HCT116 (cell line): Measurements from ENCODE around the gene MRAS. TPM values are rescaled to one million over a fixed set of nuclear protein-coding genes. Genes with fewer than 3 reads are reported as not detected.

Experiments
- ATAC-seq: fragments of 200-7000 bp; cut with Tn5 transposase; 2 replicates; pipeline ENCODE4 v1.9.1; 2020; ENCODE audit warnings: mild to moderate bottlenecking, moderate library complexity
- BruUV-seq: library from RNA; stranded (reverse); fragments of 400-500 nt; replicated peaks from 2 replicates; lab custom pipeline; 2021; lab: Mats Ljungman, UMichigan
- CTCF ChIA-PET: fragments of 300-600 bp; sonication (Branson Sonifier 250); formaldehyde crosslinking; loops from one replicate; lab custom pipeline; 2021; ENCODE audit warnings: antibody characterized with exemption; lab: Charles Lee
- POLR2A ChIA-PET: fragments of 300-600, 350-600 bp; sonication (Branson Sonifier 250); formaldehyde crosslinking; loops from one replicate; lab custom pipeline; 2021; ENCODE audit warnings: antibody characterized with exemption; lab: Charles Lee
- RAD21 ChIA-PET, 2 experiments: fragments of 300-600 bp; sonication (Branson Sonifier 250); formaldehyde crosslinking; loops; one replicate each; lab custom pipeline; 2023; ENCODE audit warnings: low total read pairs in 2 of 2; ENCODE audit not compliant: uncharacterized antibody in 2 of 2, unreplicated experiment in 2 of 2, low non-redundant PET in 1 of 2; lab: Charles Lee
- DNase-seq: peaks from one replicate; pipeline ENCODE4 v3.0.0-alpha.2; 2010; ENCODE audit warnings: low read depth, low spot score
- H2AFZ ChIP-seq: fragments of 200-600 bp; shearing (Covaris generic), sonication (generic); 2 replicates; pipeline ENCODE4 v1.6.1; 2017; ENCODE audit warnings: low read depth, mixed run types, mixed read lengths, antibody characterized with exemption, low read length; ENCODE audit not compliant: poor library complexity, severe bottlenecking
- H3K27ac ChIP-seq: 2 replicates; pipeline ENCODE4 v1.5.1; 2012; ENCODE audit warnings: low read depth, low read length
- H3K27me3 ChIP-seq: fragments of 200-600 bp; sonication (generic); 2 replicates; pipeline ENCODE4 v1.6.1; 2016; ENCODE audit warnings: mixed run types, low read length, mixed read lengths; ENCODE audit not compliant: insufficient read depth
- H3K36me3 ChIP-seq, 2 experiments: fragments of 200-500 bp in 1 of 2; fragments of 200-600 bp in 1 of 2; sonication (Bioruptor generic) in 1 of 2; sonication (generic) in 1 of 2; 2 replicates each; pipeline versions ENCODE4 v1.5.1 to v1.6.1; 2014 to 2016; ENCODE audit warnings: low read length in 2 of 2, inconsistent platforms in 1 of 2, mixed read lengths in 1 of 2, mixed run types in 1 of 2; ENCODE audit not compliant: insufficient read depth in 2 of 2, control insufficient read depth in 1 of 2
- H3K4me1 ChIP-seq, 2 experiments: fragments of 200-600 bp in 1 of 2; sonication (generic) in 1 of 2; 2 replicates each; pipeline versions ENCODE4 v1.5.1 to v1.6.1; 2012 to 2017; ENCODE audit warnings: low read length in 2 of 2, inconsistent platforms in 1 of 2, mild to moderate bottlenecking in 1 of 2, mixed read lengths in 1 of 2, mixed run types in 1 of 2, moderate library complexity in 1 of 2; ENCODE audit not compliant: insufficient read depth in 2 of 2, control insufficient read depth in 1 of 2
- H3K4me2 ChIP-seq: fragments of 200-600 bp; sonication (generic); 2 replicates; pipeline ENCODE4 v1.6.1; 2017; ENCODE audit warnings: mixed run types, low read length, mixed read lengths
- H3K4me3 ChIP-seq, 2 experiments: fragments of 200-600 bp in 1 of 2; sonication (generic) in 1 of 2; replicated peaks in 1 of 2; 2 replicates each; pipeline ENCODE4 v1.5.1; 2011 to 2016; ENCODE audit warnings: low read length in 2 of 2, control low read depth in 1 of 2, low read depth in 1 of 2, mild to moderate bottlenecking in 1 of 2, mixed read lengths in 1 of 2, mixed run types in 1 of 2
- H3K79me2 ChIP-seq: fragments of 200-600 bp; sonication (generic); 2 replicates; pipeline ENCODE4 v1.6.1; 2017; ENCODE audit warnings: mild to moderate bottlenecking, mixed run types, low read length, moderate library complexity, mixed read lengths; ENCODE audit not compliant: insufficient read depth
- H3K9ac ChIP-seq: fragments of 200-600 bp; sonication (generic); 2 replicates; pipeline ENCODE4 v1.6.1; 2016; ENCODE audit warnings: low read length, mixed read lengths
- H3K9me2 ChIP-seq: fragments of 200-600 bp; sonication (generic), shearing (Covaris generic); 2 replicates; pipeline ENCODE4 v1.6.1; 2017; ENCODE audit warnings: mixed run types, mild to moderate bottlenecking, moderate library complexity; ENCODE audit not compliant: insufficient read depth
- H3K9me3 ChIP-seq, 2 experiments: fragments of 200-500 bp in 1 of 2; fragments of 200-600 bp in 1 of 2; sonication (Bioruptor generic) in 1 of 2; sonication (generic) in 1 of 2; 2 replicates each; pipeline ENCODE4 v1.6.1; 2014 to 2017; ENCODE audit warnings: low read length in 2 of 2, mixed read lengths in 2 of 2, inconsistent platforms in 1 of 2, low read depth in 1 of 2, mild to moderate bottlenecking in 1 of 2, mixed run types in 1 of 2, moderate library complexity in 1 of 2; ENCODE audit not compliant: control insufficient read depth in 1 of 2, insufficient read depth in 1 of 2
- H4K20me1 ChIP-seq: fragments of 200-600 bp; sonication (generic), shearing (Covaris generic); 2 replicates; pipeline ENCODE4 v1.6.1; 2017; ENCODE audit warnings: mixed run types, mild to moderate bottlenecking, moderate library complexity; ENCODE audit not compliant: insufficient read depth
- CEBPB ChIP-seq: IDR thresholded peaks from 2 replicates; pipeline ENCODE4 v1.6.1; 2012; ENCODE audit warnings: low read depth
- CTCF ChIP-seq, 3 experiments: fragments of 200-600 bp in 1 of 3; sonication (generic) in 1 of 3; IDR thresholded peaks in 2 of 3; conservative IDR thresholded peaks in 1 of 3; 2 replicates each; pipeline ENCODE4 v1.5.1; 2012 to 2017; ENCODE audit warnings: low read depth in 2 of 3, low read length in 2 of 3, antibody characterized with exemption in 1 of 3, borderline replicate concordance in 1 of 3, control low read depth in 1 of 3, mild to moderate bottlenecking in 1 of 3, mixed read lengths in 1 of 3, mixed run types in 1 of 3, moderate library complexity in 1 of 3; ENCODE audit not compliant: insufficient read depth in 1 of 3
- EGR1 ChIP-seq: IDR thresholded peaks from 2 replicates; pipeline ENCODE4 v1.6.1; 2012; ENCODE audit warnings: low read depth
- ELF1 ChIP-seq: IDR thresholded peaks from 2 replicates; pipeline ENCODE4 v1.6.1; 2012; ENCODE audit warnings: low read depth, borderline replicate concordance
- EZH2phosphoT487 ChIP-seq: fragments of 200-600 bp; IDR thresholded peaks from 2 replicates; pipeline ENCODE4 v1.6.1; 2018; ENCODE audit warnings: antibody characterized with exemption, borderline replicate concordance
- JUND ChIP-seq: IDR thresholded peaks from 2 replicates; pipeline ENCODE4 v1.6.1; 2012
- POLR2A ChIP-seq: IDR thresholded peaks from 2 replicates; pipeline ENCODE4 v1.7.0; 2011; ENCODE audit warnings: borderline replicate concordance; ENCODE audit not compliant: insufficient read depth, insufficient read length; ENCODE audit errors: extremely low read depth
- POLR2AphosphoS5 ChIP-seq: IDR thresholded peaks from 2 replicates; pipeline ENCODE4 v1.6.1; 2011; ENCODE audit warnings: mild to moderate bottlenecking, low read depth, low read length, moderate library complexity
- RAD21 ChIP-seq: IDR thresholded peaks from 2 replicates; pipeline ENCODE4 v1.6.1; 2012; ENCODE audit warnings: low read depth, mild to moderate bottlenecking
- SIN3A ChIP-seq: IDR thresholded peaks from 2 replicates; pipeline ENCODE4 v1.6.1; 2012; ENCODE audit warnings: low read depth
- SP1 ChIP-seq: IDR thresholded peaks from 2 replicates; pipeline ENCODE4 v1.6.1; 2012; ENCODE audit warnings: low read depth
- SRF ChIP-seq: IDR thresholded peaks from 2 replicates; pipeline ENCODE4 v1.6.1; 2012; ENCODE audit warnings: low read depth
- TCF7L2 ChIP-seq: IDR thresholded peaks from 2 replicates; pipeline ENCODE4 v1.7.0; 2011; ENCODE audit warnings: borderline replicate concordance, inconsistent platforms; ENCODE audit not compliant: insufficient read depth, insufficient read length; ENCODE audit errors: extremely low read depth
- YY1 ChIP-seq: IDR thresholded peaks from 2 replicates; pipeline ENCODE4 v1.6.1; 2011; ENCODE audit warnings: low read length, low read depth, moderate library complexity, mild to moderate bottlenecking; ENCODE audit not compliant: insufficient replicate concordance; ENCODE audit errors: extremely low read depth
- ZFX ChIP-seq: fragments of 450-650 bp; IDR thresholded peaks from 2 replicates; pipeline ENCODE4 v1.6.1; 2017
- ZNF274 ChIP-seq: fragments of 200-500 bp; sonication (Bioruptor generic); IDR thresholded peaks from 2 replicates; pipeline ENCODE4 v1.6.1; 2014; ENCODE audit warnings: mild to moderate bottlenecking, low read depth, low read length, inconsistent platforms
- intact Hi-C: fragments of 100-400 bp; cut with micrococcal nuclease; formaldehyde crosslinking; loops from 2 replicates; pipeline ENCODE4 v1.10.0; 2022
- total RNA-seq: library from RNA; stranded (reverse); gene quantifications from one replicate; pipeline ENCODE4 v1.2.1, GENCODE V29; 2021; ENCODE audit not compliant: unreplicated experiment
- TF ChIP-seq, protein P1 (sequence below): IDR thresholded peaks from 2 replicates; pipeline ENCODE4 v1.6.1; 2011; ENCODE audit warnings: mild to moderate bottlenecking, low read length, moderate library complexity; ENCODE audit not compliant: insufficient replicate concordance; ENCODE audit errors: extremely low read depth
- TF ChIP-seq, protein P2 (sequence below): IDR thresholded peaks from 2 replicates; pipeline ENCODE4 v1.6.1; 2012
- TF ChIP-seq, protein P3 (sequence below): IDR thresholded peaks from 2 replicates; pipeline ENCODE4 v1.6.1; 2012

Gene MRAS
- total RNA-seq, 1 experiment from 2014 or later = 13.5 TPM

- Histone ChIP-seq H3K4me1 (no peaks in the 10 kb centered on the region), H3K4me2 (no peak overlapping the region), H4K20me1 (no peaks in the 10 kb centered on the region), H3K36me3 (no peaks in the 10 kb centered on the region), H3K27ac (no peak overlapping the region), H3K9me2 (no peaks in the 10 kb centered on the region), H3K9me3 (no peaks in the 10 kb centered on the region), H3K79me2 (no peaks in the 10 kb centered on the region), H3K9ac (no peak overlapping the region), H3K4me3 (no peak overlapping the region), H3K27me3 (no peaks in the 10 kb centered on the region), H2AFZ (no peak overlapping the region)
- ChIA-PET RAD21 (no interaction called here), POLR2A (no interaction called here), CTCF (interaction anchor here (1.2 kb wide), 1 partner anchor 31 kb away, joined by 4 read pairs; no protein-coding TSS in a partner anchor)
- ATAC-seq (no peak), DNase-seq (no peak)
- TF ChIP-seq CTCF (IDR thresholded peaks at IDR 0.05 in 2 of 3, conservative IDR thresholded peaks at IDR 0.05 in 1 of 3; ENCODE audit: borderline replicate concordance in 1 of 3, insufficient read depth in 1 of 3, low read depth in 2 of 3, low read length in 2 of 3) = no peak
- no peak for TF ChIP-seq POLR2A
- no peak for TF ChIP-seq SRF
- no peak for TF ChIP-seq POLR2AphosphoS5
- no peak for TF ChIP-seq ELF1
- TF ChIP-seq ZNF274 = no peak
- TF ChIP-seq ZFX = no peak
- TF ChIP-seq RAD21 = no peak
- TF ChIP-seq TCF7L2 = no peak
- no peak for TF ChIP-seq EZH2phosphoT487
- TF ChIP-seq JUND = no peak
- no peak for TF ChIP-seq CEBPB
- TF ChIP-seq, protein P1, sequence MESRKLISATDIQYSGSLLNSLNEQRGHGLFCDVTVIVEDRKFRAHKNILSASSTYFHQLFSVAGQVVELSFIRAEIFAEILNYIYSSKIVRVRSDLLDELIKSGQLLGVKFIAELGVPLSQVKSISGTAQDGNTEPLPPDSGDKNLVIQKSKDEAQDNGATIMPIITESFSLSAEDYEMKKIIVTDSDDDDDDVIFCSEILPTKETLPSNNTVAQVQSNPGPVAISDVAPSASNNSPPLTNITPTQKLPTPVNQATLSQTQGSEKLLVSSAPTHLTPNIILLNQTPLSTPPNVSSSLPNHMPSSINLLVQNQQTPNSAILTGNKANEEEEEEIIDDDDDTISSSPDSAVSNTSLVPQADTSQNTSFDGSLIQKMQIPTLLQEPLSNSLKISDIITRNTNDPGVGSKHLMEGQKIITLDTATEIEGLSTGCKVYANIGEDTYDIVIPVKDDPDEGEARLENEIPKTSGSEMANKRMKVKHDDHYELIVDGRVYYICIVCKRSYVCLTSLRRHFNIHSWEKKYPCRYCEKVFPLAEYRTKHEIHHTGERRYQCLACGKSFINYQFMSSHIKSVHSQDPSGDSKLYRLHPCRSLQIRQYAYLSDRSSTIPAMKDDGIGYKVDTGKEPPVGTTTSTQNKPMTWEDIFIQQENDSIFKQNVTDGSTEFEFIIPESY = no peak
- TF ChIP-seq SP1 = no peak
- TF ChIP-seq, protein P2, sequence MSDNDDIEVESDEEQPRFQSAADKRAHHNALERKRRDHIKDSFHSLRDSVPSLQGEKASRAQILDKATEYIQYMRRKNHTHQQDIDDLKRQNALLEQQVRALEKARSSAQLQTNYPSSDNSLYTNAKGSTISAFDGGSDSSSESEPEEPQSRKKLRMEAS = no peak
- TF ChIP-seq, protein P3, sequence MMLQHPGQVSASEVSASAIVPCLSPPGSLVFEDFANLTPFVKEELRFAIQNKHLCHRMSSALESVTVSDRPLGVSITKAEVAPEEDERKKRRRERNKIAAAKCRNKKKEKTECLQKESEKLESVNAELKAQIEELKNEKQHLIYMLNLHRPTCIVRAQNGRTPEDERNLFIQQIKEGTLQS = no peak
- TF ChIP-seq YY1 = no peak
- no peak for TF ChIP-seq SIN3A
- TF ChIP-seq EGR1 = no peak
- intact Hi-C loops = no loop called here
- BruUV-seq = no TSS peak
Observed at GRCh38 chr3:138448631-138449030, 100.3 kb downstream of the MRAS start.
